GM06990 (cell line): ENCODE data around the gene SLC25A22.

Source experiments
- DNase-seq: peaks from one replicate; pipeline ENCODE4 v3.0.0-alpha.2; 2011; ENCODE audit not compliant: insufficient read length; ENCODE audit errors: extremely low read depth
- H3K27me3 ChIP-seq: replicated peaks from 2 replicates; pipeline ENCODE4 v1.6.0; 2011; ENCODE audit warnings: low read length; ENCODE audit not compliant: control insufficient read depth, insufficient read depth
- H3K36me3 ChIP-seq: 2 replicates; pipeline ENCODE4 v1.5.1; 2011; ENCODE audit warnings: low read length; ENCODE audit not compliant: control insufficient read depth, insufficient read depth
- H3K4me3 ChIP-seq: replicated peaks from 2 replicates; pipeline ENCODE4 v1.5.1; 2011; ENCODE audit warnings: low read depth, mild to moderate bottlenecking, control low read depth, low read length
- TF ChIP-seq, protein P1 (sequence below): IDR thresholded peaks from 2 replicates; pipeline ENCODE4 v1.5.1; 2011; ENCODE audit warnings: low read length, control low read depth, mild to moderate bottlenecking, inconsistent platforms; ENCODE audit not compliant: insufficient read depth, poor library complexity, severe bottlenecking

The SLC25A22 gene

DNA sequence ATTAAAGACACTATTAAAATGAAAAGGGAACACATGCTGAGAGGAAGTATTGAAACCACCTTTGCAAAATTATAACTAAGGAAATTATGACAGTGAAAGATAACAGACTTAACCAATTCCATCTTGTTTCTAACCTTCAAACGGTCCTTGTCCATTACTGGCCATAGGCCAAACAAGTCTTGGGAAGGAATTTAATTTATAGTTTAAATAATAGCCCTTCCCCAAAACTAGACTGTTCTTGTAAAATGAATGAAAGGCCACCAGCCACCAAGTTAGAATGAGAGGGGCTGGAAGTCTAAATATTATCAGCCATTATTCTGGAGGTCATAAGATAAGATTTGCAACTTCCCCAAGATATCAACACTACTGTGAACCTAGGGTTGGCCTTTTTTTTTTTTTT lies 52.7 kb downstream of the SLC25A22 start:
- H3K4me3 ChIP-seq = no peak overlapping the region
- no peaks in the 10 kb centered on the region for H3K36me3 ChIP-seq
- DNase-seq = no peak
- H3K27me3 ChIP-seq = no peaks in the 10 kb centered on the region
- TF ChIP-seq, protein P1, sequence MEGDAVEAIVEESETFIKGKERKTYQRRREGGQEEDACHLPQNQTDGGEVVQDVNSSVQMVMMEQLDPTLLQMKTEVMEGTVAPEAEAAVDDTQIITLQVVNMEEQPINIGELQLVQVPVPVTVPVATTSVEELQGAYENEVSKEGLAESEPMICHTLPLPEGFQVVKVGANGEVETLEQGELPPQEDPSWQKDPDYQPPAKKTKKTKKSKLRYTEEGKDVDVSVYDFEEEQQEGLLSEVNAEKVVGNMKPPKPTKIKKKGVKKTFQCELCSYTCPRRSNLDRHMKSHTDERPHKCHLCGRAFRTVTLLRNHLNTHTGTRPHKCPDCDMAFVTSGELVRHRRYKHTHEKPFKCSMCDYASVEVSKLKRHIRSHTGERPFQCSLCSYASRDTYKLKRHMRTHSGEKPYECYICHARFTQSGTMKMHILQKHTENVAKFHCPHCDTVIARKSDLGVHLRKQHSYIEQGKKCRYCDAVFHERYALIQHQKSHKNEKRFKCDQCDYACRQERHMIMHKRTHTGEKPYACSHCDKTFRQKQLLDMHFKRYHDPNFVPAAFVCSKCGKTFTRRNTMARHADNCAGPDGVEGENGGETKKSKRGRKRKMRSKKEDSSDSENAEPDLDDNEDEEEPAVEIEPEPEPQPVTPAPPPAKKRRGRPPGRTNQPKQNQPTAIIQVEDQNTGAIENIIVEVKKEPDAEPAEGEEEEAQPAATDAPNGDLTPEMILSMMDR = no peak

DNA sequence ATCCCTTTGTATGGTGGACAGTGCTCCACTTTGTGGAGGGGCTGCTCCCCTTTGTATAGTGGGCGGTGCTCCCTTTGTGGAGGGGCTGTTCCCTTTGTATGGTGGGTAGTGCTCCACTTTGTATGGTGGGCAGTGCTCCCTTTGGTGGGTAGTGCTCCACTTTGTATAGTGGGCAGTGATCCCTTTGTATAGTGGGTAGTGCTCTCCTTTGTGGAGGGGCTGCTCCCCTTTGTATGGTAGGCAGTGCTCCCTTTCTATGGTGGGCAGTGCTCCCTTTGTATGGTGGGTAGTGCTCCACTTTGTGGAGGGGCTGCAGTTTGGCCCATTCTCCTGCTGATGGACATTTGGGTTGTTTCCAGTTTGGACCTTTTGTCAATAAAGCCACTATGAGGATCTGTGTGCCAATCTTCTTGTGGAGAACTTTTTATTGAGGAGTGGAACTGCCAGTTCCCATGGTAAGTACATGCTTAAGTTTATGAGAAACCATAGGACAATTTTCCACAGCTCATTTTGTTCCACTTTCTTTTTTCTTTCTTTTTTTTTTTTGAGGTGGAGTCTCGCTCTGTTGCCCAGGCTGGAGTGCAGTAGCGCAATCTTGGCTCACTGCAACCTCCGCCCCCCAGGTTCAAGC lies 55.4 kb downstream of the SLC25A22 start:
- no peak for DNase-seq
- no peak overlapping the region for H3K4me3 ChIP-seq
- H3K36me3 ChIP-seq = no peaks in the 10 kb centered on the region
- TF ChIP-seq, protein P1 = no peak
- no peaks in the 10 kb centered on the region for H3K27me3 ChIP-seq

DNA sequence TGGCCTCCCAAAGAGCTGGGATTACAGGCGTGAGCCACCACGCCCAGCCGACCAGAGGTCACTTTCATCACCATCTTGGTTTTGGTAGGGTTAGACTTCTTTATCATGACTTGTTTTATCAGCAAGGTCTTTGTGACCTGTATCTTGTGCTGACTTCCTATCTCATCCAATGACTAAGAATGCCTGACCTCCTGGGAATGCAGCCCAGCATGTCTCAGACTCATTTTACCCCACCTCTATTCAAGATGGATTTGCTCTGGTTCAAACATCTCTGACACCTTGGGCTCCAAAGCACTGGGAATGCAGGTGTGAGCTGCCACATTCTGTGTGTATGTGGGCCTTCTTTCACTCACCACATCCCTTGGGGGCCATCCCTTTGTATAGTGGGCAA lies 55.9 kb downstream of the SLC25A22 start:
- Histone ChIP-seq H3K27me3 (no peaks in the 10 kb centered on the region), H3K4me3 (no peak overlapping the region), H3K36me3 (no peaks in the 10 kb centered on the region)
- DNase-seq = no peak
- TF ChIP-seq, protein P1 = no peak
